ENCODE data around the gene MANF.
A peak's percentile ranks its signal among the peaks of the same experiment; 100 is the strongest.

The MANF gene

DNA sequence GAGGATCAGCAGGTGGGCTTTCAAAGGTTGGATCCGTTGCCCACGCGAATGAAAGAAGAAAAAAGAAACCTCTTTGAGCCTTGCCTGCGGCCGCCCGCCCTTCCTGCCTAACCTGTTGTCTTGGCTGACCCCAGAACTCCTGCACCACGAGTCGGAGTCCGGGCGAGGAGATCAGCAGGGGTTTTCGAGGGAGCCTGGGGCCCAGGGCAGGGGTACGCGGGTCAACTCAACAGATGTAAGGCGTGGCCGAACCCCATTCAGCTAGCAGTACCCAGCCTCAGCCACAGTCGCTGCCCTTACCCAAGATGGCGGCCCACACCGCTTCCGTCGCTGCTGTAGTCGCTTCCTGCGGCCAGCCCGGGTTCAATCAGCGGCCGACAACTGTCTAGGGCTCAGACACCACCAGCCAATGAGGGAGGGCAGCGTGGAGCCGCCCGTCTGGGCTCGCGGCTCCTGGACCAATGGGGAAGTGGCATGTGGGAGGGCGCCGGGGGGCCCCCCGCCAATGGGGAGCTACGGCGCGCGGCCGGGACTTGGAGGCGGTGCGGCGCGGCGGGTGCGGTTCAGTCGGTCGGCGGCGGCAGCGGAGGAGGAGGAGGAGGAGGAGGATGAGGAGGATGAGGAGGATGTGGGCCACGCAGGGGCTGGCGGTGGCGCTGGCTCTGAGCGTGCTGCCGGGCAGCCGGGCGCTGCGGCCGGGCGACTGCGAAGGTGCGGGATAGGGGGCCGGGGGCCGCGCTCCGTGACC is at the start of gene MANF:
Gene MANF, plus strand, starts transcription at position 566 of the 748 bp plus-strand sequence. Its CDS starts 52 bp downstream, at position 618.
- peak; percentile 84 for TF ChIP-seq POLR2A (IDR thresholded peaks at IDR 0.05; ENCODE audit: low read length)
- TF ChIP-seq GATA1 (IDR thresholded peaks at IDR 0.05; ENCODE audit: low read depth, low read length), result no peak
- peak; percentile 98 to 99 for DNase-seq

DNA sequence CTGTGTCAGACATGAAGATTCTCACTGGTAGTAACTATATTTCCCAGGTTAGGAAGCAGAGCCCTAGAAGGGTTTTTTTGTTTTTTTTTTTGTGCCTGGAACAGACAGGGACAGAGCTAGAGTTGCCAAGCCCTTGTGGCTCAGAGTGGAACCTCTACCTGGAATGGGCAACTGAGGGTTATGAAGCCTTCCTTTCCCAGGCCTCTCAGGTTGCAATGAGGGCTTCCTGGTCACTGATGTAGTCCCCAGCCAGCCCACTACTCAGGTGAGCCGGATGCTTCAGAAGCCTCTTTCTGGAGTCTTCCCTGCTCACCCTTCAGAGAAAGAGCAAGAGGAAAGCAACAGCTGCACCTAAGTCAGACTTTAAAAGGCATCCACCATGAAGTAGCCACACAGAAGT is 48.8 kb upstream of the MANF start:
- DNase-seq, result no peak
- no peak for TF ChIP-seq GATA1 (IDR thresholded peaks at IDR 0.05; ENCODE audit: low read depth, low read length)
- no peak for TF ChIP-seq POLR2A (IDR thresholded peaks at IDR 0.05; ENCODE audit: low read length)

- no peak for DNase-seq
Measured at GRCh38 chr3:51337666-51338065, 47.4 kb upstream of the MANF start.

GRCh38 chr3:51338632-51339031 is 46.5 kb upstream of the MANF start:
- DNase-seq, result no peak
- TF ChIP-seq POLR2A (IDR thresholded peaks at IDR 0.05; ENCODE audit: low read length) (no peak), GATA1 (IDR thresholded peaks at IDR 0.05; ENCODE audit: low read depth, low read length) (no peak)

More at GRCh38 chr3:51337666-51338065, 47.4 kb upstream of the MANF start:
- TF ChIP-seq GATA1 (IDR thresholded peaks at IDR 0.05; ENCODE audit: low read depth, low read length), result no peak
- no peak for TF ChIP-seq POLR2A (IDR thresholded peaks at IDR 0.05; ENCODE audit: low read length)

DNA sequence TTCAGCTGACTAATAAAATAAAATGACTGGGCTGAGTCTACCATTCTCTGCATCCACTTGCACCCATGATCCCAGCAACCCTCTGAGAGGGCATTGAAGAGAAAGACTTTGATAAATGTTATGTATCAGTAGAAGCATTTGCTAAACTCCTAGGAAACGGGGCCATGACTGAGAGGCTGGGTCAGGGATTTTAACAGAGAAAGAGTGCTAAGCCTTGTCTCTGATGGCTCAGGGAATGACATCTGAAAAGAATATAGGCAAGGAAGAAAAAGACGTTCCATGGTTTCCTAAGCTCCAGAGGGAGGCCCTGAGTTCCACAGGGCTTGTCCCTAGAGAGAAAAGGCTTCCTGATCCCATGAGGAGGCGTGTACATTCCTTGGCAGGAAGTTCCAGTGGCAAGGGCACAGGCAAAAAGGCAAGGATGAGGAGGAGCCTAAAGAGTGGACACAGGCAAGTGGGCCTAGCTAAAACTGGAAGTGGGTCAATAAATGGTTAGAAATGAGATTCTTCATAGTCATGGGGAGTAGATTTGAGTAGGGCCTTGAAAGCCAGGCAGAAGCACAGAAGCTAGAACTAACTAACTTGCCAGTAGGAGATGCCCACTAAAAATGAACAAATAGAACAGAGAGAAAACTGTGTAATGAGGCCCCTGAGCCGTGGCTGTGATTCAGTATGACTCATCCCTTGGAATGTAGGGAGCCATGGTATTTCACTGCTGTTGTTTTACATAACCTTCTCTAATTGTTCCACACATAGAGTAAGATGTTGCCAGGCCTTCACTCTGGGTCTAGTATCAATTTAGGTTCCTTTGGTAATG is 44.9 kb upstream of the MANF start:
- TF ChIP-seq POLR2A (IDR thresholded peaks at IDR 0.05; ENCODE audit: low read length) (no peak), GATA1 (IDR thresholded peaks at IDR 0.05; ENCODE audit: low read depth, low read length) (no peak)
- no peak for DNase-seq

DNA sequence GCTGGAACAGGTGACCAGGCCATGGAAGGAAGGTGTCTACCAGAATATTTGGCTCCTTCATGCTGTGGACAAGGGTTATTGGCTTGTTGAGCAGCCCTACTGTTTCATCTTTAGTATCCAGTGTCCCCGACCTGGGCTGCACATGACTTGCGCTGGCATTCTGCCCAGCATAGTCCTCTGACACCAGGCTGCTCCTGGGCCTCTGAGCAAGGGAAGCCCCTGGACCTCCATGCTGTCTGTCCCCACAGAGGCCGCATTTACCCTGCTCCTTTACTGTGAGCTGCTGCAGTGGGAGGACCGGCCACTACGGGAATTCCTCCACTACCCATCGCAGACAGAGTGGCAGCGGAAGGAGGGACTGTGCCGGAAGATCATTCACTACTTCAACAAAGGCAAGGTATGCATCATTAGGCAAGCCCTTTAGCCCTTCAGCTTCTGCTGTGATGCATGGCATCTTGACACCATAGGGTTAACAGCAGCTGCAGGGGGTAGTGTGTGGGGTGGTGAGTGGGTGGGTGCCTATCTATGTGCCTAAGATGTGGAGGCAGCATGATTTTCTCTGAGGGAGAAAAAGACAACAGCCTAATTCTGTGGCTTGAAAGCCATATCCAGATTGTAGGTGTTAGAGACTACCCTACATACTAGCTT is 44.0 kb upstream of the MANF start:
- no peak for TF ChIP-seq POLR2A (IDR thresholded peaks at IDR 0.05; ENCODE audit: low read length)
- no peak for TF ChIP-seq GATA1 (IDR thresholded peaks at IDR 0.05; ENCODE audit: low read depth, low read length)
- DNase-seq, result no peak

GRCh38 chr3:51343918-51344687 is 41.0 kb upstream of the MANF start:
- no peak for DNase-seq
- TF ChIP-seq POLR2A (IDR thresholded peaks at IDR 0.05; ENCODE audit: low read length), result no peak
- no peak for TF ChIP-seq GATA1 (IDR thresholded peaks at IDR 0.05; ENCODE audit: low read depth, low read length)

GRCh38 chr3:51350751-51351150 is 34.3 kb upstream of the MANF start:
- no peak for TF ChIP-seq GATA1 (IDR thresholded peaks at IDR 0.05; ENCODE audit: low read depth, low read length)
- no peak for TF ChIP-seq POLR2A (IDR thresholded peaks at IDR 0.05; ENCODE audit: low read length)
- no peak for DNase-seq

- TF ChIP-seq POLR2A (IDR thresholded peaks at IDR 0.05; ENCODE audit: low read length) (no peak), GATA1 (IDR thresholded peaks at IDR 0.05; ENCODE audit: low read depth, low read length) (no peak)
Measured at GRCh38 chr3:51353131-51353530, 32.0 kb upstream of the MANF start.

GRCh38 chr3:51353691-51354090 is 31.4 kb upstream of the MANF start:
- TF ChIP-seq POLR2A (IDR thresholded peaks at IDR 0.05; ENCODE audit: low read length) (no peak), GATA1 (IDR thresholded peaks at IDR 0.05; ENCODE audit: low read depth, low read length) (no peak)
- DNase-seq, result no peak

More at GRCh38 chr3:51353131-51353530, 32.0 kb upstream of the MANF start:
- DNase-seq, result no peak

DNA sequence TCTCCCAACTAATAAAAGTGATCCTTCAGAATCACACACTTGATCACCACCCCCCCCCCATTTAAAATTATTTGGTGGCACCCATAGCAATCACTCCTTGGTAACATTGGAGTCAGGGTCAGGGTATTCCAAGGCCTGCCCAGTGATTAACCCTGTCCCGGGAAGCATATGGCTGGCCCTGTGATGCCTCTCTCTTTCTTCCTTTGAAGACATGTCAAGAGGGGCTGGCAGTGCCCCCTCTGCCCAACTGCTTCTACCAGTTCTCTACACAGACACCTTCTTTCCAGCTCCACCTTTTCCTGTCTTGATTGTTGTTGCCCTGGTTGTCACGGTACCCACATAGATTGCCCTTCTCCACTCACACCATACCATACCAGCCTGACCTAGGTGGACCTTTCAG is 30.9 kb upstream of the MANF start:
- no peak for DNase-seq
- TF ChIP-seq GATA1 (IDR thresholded peaks at IDR 0.05; ENCODE audit: low read depth, low read length) (no peak), POLR2A (IDR thresholded peaks at IDR 0.05; ENCODE audit: low read length) (no peak)

DNA sequence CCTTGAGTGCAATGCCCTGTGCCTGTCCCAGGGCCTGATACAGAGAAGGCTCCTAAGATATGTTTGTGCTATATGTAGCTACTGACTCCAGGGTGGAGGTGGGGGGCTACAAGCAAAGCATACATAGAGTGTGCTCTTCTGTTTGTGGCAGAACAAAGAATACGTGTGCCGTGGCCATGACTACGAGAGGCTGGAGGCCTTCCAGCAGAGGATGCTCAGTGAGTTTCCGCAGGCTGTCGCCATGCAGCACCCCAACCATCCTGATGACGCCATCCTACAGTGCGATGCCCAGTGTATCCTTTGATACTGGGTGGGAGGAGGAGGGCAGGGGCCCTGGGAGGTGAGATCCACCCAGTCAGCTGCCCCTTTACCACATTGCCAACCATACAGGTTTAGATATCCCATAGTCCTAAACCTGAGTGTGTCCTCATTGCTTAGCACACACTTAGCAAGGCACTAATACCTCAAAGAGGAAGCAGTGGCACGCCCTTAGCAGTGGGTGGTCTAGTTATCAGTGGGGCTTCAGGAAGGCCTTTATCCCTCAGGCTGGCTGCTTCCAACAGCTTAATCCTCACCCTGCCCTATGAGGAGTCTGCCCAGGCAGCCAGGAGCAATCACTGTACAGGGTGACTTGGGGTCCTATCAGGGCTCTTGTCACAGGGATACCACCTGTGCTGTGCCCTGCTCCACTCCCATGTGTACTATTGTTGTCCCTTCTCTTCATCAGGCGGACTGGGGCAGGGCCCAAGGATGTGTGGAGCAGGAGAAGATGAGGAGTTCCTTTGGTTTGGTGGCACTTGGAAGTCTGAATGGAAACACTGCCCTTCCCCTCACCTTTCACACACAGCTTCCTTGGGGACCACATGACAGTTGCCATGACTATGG is 30.1 kb upstream of the MANF start:
- DNase-seq, result no peak
- TF ChIP-seq GATA1 (IDR thresholded peaks at IDR 0.05; ENCODE audit: low read depth, low read length) (no peak), POLR2A (IDR thresholded peaks at IDR 0.05; ENCODE audit: low read length) (no peak)
